Stimulated activated CD4-positive, alpha-beta T cell treated with anti-CD3 and anti-CD28 coated beads, Interleukin-4, amount 100 ng/mL, for 24 hours (primary cell): ENCODE results near the gene LZTS2.

Experiments
- DNase-seq: peaks from one replicate; pipeline ENCODE4 v3.0.0-alpha.2; 2020

LZTS2 gene

DNA sequence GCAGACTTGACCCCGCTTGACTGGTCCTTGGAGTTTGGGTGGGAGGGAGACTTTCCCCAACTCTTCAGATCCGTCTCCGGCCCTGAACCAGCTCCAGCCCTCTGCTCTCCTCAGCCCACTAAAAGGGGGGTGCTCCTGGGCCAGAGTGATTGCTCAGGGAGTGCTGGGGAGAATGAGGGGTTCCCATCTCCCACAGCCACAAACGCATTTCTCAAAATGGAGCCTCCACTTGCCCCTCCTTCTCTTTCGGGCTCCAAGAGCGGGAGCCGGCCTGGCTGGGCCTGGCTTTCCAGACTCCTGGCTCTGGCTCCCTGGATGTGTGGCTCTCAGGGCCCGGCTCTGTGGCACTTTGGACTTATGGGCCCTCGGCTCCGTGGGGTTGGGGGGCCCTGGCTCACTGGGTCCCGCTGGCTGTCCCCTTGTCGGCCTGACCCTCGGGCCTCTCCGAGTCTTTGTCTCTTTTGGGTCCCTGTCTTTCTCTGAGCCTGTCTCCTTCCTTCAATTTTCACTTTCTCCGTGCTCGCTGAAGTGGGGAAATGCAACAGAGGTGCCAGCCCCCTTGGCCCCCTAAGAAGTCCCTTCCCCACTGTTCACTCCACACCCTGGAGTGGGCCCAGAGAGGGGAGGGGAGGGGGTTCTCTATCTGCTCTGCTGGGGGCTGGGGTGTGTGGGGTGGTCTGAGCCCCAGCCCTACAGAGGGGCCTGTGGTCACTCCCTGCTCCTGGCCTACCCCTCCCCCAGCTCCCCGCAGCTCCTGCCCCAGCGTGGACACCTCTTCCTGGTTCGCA is 713 bp downstream of the LZTS2 start:
- DNase-seq, result no peak

DNA sequence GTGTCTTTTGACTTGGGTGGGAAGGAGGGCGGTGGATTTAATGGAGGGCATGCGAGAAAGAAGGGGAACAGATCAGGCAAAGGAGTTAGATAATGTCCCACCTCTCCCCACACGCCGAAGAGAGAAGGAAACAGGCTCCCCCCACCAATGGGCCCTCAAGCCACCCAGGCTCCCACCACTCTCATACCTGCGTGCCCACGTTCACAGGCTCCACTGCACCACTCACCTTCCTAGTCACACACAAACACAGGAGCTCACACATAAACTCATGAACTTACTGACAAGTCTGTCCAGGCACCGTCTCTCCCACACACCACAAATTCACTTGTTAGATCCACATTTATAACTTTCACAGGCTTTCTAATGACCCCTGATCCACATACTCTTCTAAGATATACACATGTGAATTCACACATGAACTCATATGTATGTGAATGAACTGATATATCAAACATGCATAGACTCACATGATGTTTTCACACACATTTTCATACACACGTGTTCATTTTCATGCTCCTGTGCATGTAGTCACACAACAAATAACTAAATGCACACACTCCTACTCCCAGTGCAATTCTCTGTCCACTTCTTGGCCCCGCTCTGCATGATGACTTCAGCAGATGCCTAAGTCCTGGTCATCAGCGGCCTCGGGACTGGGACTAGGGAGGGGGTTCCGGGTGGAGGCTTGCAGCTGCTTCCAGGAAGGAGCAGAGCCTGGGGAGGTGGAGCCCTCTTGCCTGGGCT is 1.5 kb downstream of the LZTS2 start:
- DNase-seq, result no peak

DNA sequence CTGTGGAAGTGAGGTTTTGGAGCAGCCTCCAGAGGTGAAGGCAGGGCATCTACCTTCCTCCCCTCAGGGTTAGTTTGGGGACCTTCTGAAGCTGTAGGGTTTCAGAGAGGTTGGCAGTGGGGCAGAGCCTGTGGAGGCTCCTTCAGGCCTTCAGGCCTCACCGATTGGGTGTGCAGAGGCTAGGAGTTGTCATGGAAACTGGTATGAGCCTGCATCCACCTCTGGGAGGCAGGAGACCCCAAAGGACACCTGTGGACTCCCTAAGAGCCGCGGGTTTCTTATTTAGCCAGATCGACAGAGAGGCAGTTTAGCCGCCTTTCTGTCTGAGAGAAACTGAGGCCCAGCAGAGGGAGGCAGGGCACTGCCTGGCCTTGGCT is 2.0 kb downstream of the LZTS2 start:
- no peak for DNase-seq

DNA sequence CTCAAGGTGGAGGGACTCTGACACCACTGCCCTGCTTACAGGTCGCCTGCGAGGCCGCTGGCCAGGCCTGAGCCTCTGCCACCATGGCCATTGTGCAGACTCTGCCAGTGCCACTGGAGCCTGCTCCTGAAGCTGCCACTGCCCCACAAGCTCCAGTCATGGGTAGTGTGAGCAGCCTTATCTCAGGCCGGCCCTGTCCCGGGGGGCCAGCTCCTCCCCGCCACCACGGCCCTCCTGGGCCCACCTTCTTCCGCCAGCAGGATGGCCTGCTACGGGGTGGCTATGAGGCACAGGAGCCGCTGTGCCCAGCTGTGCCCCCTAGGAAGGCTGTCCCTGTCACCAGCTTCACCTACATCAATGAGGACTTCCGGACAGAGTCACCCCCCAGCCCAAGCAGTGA is 2.8 kb downstream of the LZTS2 start:
- no peak for DNase-seq

DNA sequence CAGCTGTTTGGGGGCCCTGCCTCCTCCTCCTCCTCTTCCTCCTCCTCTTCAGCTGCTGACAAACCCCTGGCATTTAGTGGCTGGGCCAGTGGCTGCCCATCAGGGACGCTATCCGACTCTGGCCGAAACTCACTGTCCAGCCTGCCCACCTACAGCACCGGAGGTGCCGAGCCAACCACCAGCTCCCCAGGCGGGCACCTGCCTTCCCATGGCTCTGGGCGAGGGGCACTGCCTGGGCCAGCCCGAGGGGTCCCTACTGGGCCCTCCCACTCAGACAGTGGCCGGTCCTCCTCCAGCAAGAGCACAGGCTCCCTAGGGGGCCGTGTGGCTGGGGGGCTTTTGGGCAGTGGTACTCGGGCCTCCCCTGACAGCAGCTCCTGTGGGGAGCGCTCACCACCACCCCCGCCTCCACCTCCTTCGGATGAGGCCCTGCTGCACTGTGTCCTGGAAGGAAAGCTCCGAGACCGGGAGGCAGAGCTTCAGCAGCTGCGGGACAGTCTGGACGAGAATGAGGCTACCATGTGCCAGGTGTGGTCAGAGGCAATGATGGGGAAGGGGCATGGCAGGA is 4.1 kb downstream of the LZTS2 start:
- DNase-seq, result no peak

DNA sequence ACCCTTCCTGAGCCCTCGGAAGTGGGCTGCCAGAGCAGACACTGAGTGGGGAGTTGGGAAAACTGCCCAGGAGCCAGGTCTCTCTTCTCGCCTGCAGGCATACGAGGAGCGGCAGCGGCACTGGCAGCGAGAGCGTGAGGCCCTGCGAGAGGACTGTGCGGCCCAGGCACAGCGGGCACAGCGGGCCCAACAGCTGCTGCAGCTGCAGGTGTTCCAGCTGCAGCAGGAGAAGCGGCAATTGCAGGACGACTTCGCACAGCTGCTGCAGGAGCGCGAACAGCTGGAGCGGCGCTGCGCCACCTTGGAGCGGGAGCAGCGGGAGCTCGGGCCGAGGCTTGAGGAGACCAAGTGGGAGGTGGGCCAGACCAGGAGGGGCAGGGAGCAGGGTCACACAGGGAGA is 5.8 kb downstream of the LZTS2 start:
- no peak for DNase-seq

DNA sequence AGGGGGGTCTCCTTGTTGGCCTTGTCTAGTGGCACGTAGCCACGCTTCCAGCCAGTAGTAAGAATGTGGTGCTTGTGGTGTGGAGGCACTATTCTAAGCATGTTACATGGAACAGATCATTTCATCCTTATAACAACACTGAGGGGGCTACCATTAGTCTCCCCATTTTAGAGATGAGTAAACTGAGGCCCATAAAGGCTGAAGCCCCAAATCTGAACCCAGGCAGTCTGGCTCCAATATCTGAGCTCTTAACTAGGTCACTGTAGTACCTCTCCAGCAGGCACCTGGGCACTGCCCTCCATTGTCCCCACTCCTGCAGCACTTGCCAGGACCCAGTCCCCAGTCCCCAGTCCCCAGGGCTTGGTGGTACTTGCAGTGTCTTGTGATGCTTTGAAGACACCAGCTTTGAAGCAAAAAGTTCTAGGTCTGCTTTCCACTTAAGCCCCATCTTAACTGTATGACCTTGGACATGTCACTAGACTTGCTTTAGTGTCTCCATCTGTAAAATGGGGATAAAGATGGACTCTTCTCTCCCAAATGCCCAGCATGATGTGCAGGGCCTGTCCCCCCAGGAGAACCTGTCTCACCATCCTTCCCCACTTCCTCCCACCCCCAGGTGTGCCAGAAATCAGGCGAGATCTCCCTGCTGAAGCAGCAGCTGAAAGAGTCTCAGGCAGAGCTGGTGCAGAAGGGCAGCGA is 6.4 kb downstream of the LZTS2 start:
- no peak for DNase-seq

DNA sequence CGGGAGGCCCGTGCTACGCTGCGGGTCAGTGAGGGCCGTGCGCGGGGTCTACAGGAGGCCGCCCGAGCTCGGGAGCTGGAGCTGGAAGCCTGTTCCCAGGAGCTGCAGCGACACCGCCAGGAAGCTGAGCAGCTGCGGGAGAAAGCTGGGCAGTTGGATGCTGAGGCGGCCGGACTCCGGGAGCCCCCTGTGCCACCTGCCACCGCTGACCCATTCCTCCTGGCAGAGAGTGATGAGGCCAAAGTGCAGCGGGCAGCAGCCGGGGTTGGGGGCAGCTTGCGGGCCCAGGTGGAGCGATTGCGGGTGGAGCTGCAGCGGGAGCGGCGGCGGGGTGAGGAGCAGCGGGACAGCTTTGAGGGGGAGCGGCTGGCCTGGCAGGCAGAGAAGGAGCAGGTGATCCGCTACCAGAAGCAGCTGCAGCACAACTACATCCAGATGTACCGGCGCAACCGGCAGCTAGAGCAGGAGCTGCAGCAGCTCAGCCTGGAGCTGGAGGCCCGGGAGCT is 7.0 kb downstream of the LZTS2 start:
- no peak for DNase-seq

DNA sequence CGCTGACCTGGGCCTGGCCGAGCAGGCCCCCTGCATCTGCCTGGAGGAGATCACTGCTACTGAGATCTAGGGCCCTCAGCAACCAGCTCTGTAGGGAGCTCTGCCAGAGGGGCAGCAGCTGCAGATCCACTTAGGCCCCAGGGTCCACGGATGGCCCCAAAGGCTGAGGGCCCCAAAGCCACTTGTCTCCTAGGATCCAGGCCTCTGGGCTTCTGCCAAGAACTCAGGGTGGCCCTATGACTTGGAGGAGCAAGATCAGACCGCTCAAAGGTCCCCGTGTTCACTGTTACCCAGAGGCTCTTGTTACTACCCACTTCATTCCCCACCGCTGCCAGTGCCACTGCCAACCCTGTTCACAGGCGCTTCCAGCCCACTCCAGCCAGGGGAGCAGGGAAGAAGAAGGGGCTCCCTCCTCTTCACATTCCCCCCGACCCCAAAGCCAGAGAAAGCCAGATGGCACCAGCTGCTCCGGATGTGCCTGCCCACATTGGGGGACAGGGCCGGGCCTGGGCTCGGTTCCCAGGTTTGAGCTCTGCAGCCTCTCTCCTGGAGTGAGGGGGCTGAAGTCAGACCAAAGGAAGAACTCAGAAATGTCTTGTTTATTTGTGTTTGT is 7.6 kb downstream of the LZTS2 start:
- DNase-seq, result no peak

DNA sequence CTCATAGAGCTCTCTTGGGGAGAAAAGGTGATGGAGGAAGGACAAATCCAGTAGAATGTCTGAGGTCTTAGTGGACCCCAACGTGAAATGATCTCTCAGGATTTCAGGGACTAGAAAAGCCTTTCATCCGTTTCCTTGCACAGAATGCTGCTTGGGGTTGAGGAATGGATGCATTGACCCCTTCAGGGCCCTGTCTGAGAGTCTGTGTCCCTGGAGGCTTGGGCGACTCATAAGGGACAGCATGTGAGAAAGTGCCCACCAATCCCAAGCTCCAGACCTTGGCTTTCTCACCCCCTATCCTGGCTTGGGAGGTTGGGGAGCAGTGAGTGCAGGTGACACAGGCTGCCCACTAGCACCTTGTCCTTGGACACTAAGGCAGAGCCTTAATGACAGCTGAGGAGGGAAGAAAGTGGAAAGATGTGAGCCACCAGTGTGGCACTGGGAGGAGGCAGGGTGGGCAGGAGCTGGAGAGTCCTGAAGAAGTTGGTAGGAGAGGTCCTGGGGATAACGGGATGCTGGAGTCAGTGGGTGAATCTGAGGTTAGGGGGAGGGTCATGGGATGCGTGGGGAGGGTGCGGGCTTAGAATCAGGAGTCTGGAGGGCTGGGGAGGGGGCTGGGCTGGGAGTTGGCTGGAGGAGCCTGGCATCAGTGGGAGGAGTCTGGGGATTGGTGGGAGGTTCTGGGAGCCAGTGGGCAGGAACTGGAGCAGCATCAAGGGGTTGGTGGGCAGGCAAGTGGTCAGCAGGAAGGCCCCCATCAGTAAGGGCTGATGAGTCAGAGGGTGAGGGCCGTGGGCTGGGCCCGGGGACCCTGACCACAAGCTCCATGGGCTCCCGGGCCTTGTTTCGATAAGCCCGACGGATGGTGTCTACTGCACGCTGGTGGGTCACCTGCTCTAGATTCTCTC is 8.6 kb downstream of the LZTS2 start:
- DNase-seq, result no peak

DNA sequence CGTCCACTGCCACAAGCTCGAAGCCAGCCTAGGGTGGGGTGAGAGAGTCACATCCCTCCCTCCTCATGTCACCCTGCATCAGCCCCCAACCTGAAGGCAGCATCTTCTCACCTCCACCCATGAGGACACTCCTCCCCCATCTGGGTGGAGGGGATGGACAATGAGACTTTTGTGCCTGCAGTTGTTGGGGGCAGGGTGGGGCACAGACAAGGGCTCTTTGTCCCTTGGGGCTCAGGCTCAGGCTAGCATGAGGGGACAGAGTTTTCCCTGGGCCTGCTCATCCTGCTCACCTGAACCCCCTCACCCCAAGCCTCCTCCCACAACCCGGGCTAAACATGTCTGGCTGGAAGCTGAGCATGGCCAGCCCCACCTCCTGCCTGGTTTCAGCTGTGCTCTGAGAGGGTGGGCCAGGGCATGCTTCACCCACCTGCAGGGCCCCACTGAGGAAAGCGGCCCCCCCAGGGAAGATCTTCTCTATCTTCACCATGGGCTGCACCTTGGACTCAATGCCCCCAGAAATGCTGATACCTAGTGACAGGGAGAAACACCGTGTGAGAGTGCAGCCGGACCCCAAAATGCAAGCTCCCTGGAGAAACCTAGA is 9.3 kb downstream of the LZTS2 start:
- DNase-seq, result no peak

DNA sequence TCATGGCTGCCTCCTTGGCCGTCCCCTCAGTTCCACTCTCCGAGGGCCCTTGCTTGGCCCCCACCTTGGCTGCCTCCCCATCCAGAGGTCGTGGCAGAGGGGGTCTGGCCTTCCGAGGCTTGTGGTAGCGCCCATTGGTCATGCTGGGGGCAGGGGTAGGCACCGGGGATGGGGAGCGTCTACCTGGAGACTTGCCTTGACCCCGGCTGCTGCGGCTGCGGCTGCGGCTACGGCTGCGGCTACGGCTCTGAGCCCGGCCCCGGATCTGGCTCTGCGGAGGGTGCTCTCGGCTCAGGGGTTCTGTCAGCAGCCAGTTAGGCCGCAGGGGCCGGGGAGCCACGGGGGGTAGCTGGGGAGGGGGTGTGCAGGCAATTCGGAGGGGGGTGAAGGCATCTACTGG is 10.7 kb downstream of the LZTS2 start:
- DNase-seq, result no peak

DNA sequence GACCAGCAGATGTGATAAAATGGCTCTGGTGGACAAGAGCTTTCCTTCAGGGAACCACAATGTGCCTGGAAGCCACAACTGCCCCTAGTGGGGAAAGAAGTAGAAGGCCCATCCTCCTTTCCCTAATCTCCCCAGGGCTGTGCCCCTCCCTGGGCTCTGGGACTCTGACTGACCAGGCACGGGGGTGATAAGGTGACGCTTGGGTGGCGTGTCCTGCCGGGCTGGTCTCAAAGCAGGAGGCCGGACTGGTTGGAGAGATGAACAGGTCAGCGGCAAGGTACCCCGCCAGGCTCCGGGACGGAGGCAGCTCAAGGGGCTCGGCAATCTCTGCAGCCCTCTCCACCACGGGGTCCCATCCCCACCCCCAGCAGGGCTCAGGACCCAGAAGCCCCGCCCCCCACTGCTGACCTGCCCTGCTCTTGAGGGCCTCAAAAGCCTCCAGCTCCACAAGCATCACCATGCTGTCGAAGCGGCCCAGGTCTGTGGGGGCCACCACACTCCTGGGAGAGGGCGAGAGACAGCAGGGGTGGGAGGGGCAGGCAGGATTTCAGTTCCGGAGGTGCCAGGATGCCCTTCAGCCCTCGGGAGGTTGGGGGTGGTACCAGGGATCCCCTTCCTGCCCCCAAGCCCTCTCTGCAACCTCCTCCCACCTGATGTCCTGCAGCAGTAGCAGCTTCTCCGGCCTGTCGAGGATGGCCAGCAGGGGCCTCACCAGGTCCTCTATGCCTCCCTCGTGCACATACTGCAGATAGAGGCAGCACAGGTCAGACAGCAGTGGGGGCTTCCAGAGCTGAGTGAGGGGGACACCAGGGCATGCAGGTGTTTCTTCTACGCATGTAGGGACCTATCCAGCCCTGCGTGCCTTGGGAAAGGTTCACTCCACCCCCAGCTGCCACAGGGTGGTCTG is 12.2 kb downstream of the LZTS2 start:
- no peak for DNase-seq

DNA sequence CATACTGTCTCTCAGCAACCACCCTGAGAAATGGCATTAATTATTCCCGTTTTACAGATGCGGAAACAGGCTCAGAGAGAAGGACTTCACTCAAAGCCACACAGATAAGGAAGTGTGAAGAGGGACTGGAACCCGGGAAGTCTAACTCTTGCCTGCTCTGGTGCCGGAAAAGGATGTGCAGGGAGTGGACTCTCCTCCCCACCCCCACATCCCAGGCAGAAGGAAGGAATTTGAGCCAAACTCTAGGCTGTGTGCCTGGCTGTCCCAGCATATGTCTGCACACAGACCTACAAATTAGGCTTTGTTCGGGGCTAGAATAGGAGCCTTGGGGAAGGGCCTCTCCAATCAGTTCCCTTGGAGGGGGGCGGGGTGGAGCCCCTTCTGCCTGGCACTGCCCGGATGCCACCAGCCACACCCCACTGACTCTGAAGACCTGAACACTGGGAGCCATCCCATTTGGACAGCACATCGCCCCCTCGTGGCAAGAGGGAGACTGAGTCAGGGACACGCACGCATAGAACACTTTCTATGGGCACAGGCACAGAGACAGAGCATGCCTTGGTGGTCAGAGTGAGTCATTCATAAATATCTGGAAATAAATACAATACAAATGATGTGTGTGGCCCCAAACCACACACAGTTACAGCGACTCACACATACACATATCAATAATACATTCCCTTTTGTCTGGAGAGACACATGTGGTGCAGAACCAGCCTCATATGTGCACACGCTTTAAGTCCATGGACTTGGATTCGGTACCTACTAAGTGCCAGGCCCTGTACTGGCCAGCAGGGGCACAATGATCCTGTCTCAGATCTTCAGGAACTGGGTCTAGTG is 13.1 kb downstream of the LZTS2 start:
- peak; percentile 84 for DNase-seq

DNA sequence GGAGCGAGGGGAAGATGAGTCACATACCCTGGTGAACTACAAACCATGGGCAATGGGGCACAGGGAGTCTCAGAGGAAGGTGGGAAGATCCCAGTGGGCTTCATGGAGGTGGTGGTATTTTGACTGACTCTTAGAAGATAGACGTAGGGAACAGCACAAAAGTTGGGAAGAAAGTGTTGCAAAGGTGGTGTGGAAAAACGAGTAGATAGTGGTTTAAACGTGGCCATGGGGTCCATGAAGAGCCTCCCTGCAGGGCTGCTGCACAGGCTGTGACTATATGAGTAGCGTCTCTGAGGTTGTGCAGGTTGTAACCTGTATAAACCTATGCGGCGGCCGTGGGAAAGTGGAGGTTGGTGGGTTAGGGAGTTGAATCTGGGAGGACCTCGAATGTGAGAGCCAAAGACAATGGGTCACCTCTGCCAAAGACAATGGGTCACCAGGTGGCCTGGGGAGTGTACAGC is 13.8 kb downstream of the LZTS2 start:
- DNase-seq, result no peak

DNA sequence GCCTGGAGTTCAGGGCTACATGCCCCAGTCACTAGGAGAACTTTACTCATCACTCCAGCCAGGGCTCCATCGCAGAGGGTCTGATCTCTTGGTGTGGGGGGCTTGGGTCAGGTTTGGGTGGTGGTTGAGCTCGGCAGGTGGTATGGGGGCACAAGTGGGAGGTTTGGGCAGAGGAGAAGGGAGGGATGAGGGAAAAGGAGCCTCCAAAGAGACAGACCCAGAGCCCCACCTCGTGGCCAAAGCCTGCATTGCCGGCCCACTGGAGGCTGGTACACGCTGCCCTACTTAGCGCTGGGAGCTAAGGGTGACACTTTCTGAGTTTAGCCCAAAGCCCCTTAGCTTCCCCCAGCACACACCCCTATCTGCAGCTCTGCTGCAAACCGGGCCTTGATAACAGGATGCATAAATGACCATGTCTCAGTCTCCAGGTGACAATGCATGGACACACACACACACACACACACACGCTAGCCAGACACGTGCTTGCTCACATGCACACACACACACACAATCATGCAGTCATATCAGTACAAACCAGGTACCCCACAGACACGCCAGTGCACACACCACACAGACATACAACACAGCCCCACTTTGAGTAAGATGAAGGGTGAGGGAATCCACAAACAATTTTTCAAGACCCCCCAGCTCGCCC is 14.7 kb downstream of the LZTS2 start:
- DNase-seq, result peak; percentile 78

DNA sequence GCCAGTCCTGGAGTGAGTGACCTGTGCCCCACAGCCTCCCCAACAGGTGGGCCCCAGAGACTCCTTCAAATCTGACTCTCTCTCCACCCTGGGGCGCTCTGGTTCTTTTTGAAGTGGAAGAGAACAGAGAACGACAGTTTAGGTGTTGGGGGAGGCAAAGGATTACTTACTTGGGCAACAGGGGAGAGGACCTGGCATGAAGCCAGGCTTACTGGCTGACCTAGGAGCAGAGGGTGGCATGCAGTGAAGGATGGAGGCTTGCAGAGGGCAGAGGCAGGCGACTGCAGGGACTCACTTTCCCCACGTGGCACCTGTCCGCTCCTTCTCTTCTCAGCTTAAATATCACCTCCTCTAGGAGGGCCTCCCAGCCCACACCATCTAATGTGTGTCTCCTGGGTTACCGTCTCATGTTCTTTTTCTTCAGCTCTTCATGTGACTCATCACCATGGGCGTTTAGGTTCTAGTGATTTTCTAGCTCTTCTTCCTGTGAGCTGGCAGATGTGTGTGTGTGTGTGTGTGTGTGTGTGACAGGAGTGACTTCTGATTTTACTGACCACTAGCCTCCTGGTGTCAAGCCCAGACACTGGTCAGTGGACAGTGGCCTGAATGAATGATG is 15.5 kb downstream of the LZTS2 start:
- DNase-seq, result peak; percentile 41

DNA sequence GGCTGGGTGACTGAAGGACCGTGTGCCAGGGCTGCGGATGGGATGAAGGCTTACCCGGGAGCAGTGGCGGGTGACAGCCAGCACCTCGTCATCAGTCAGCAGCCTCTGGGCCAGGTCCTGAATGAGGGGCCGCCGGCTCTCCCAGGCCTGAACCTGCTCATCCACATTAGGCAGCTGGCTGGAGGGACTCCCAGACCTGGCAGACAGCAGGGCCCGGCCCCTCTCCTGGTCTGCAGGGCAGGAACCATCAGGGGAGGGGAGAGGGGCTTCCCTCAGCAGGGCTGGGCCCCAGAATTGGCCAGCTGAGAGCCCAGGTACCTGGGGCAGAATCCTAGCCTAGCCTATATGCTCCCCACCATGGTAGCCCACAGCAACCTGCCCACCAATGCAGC is 16.0 kb downstream of the LZTS2 start:
- no peak for DNase-seq
